Nephron progenitor cell (in vitro differentiated cells): ENCODE measurements around the gene GYS1.

Experiments used
- DNase-seq: peaks from one replicate; pipeline ENCODE4 v3.0.0; 2021
- H3K27ac Mint-ChIP-seq: 2 replicates; pipeline ENCODE4 v1.8.0; 2021; ENCODE audit warnings: mild to moderate bottlenecking, moderate library complexity, mixed read lengths
- H3K27me3 Mint-ChIP-seq: 2 replicates; pipeline ENCODE4 v1.8.0; 2021; ENCODE audit warnings: mild to moderate bottlenecking, low read depth, mixed read lengths; ENCODE audit not compliant: poor library complexity
- H3K36me3 Mint-ChIP-seq: 2 replicates; pipeline ENCODE4 v1.8.0; 2021; ENCODE audit warnings: low read depth, mixed read lengths
- H3K4me1 Mint-ChIP-seq: 2 replicates; pipeline ENCODE4 v1.8.0; 2021; ENCODE audit warnings: mixed read lengths
- H3K4me3 Mint-ChIP-seq: 2 replicates; pipeline ENCODE4 v1.8.0; 2021; ENCODE audit warnings: mild to moderate bottlenecking, moderate library complexity, mixed read lengths
- H3K9me3 Mint-ChIP-seq: 2 replicates; pipeline ENCODE4 v1.8.0; 2021; ENCODE audit warnings: mild to moderate bottlenecking, moderate library complexity, mixed read lengths
- CTCF ChIP-seq: fragments of 200-600 bp; sonication (generic); IDR thresholded peaks from 2 replicates; pipeline ENCODE4 v1.5.0; 2021; ENCODE audit warnings: antibody characterized with exemption

The GYS1 gene

GRCh38 chr19:48999481-49000325 lies 6.6 kb upstream of the GYS1 start:
- H3K4me1 Mint-ChIP-seq = peaks cover 8% of the 10 kb centered on the region
- no peak overlapping the region for H3K4me3 Mint-ChIP-seq
- no peaks in the 10 kb centered on the region for H3K9me3 Mint-ChIP-seq
- H3K27ac Mint-ChIP-seq = peak overlapping the region; percentile 74
- peak; percentile 80 for DNase-seq
- peaks cover 31% of the 10 kb centered on the region for H3K36me3 Mint-ChIP-seq
- TF ChIP-seq CTCF = peak; percentile 74
- no peaks in the 10 kb centered on the region for H3K27me3 Mint-ChIP-seq

GRCh38 chr19:48997972-48998371 lies 4.9 kb upstream of the GYS1 start:
- TF ChIP-seq CTCF = peak; percentile 54
- Mint-ChIP-seq H3K27ac (no peak overlapping the region), H3K4me3 (no peak overlapping the region), H3K9me3 (no peaks in the 10 kb centered on the region), H3K36me3 (peaks cover 14% of the 10 kb centered on the region), H3K27me3 (no peaks in the 10 kb centered on the region), H3K4me1 (peaks cover 21% of the 10 kb centered on the region)
- DNase-seq = peak; percentile 75

GRCh38 chr19:48994035-48994386 lies 902 bp upstream of the GYS1 start:
- no peaks in the 10 kb centered on the region for H3K9me3 Mint-ChIP-seq
- peak overlapping the region; percentile 98 for H3K4me3 Mint-ChIP-seq
- H3K36me3 Mint-ChIP-seq = peaks cover 18% of the 10 kb centered on the region
- no peak for TF ChIP-seq CTCF
- H3K27ac Mint-ChIP-seq = peak overlapping the region; percentile 96
- no peak for DNase-seq
- H3K27me3 Mint-ChIP-seq = no peaks in the 10 kb centered on the region
- H3K4me1 Mint-ChIP-seq = peaks cover 43% of the 10 kb centered on the region

GRCh38 chr19:48992581-48993174 lies 431 bp downstream of the GYS1 start:
- no peaks in the 10 kb centered on the region for H3K9me3 Mint-ChIP-seq
- H3K4me1 Mint-ChIP-seq = peaks cover 43% of the 10 kb centered on the region
- no peak for DNase-seq

GRCh38 chr19:48991873-48992580 lies 1.1 kb downstream of the GYS1 start:
- H3K36me3 Mint-ChIP-seq = peaks cover 34% of the 10 kb centered on the region
- H3K4me3 Mint-ChIP-seq = peak overlapping the region; percentile 98
- no peak for DNase-seq
- peaks cover 43% of the 10 kb centered on the region for H3K4me1 Mint-ChIP-seq
- TF ChIP-seq CTCF = no peak
- H3K27me3 Mint-ChIP-seq = no peaks in the 10 kb centered on the region
- H3K9me3 Mint-ChIP-seq = no peaks in the 10 kb centered on the region
- peak overlapping the region; percentile 99 for H3K27ac Mint-ChIP-seq

More at GRCh38 chr19:48992581-48993174, 431 bp downstream of the GYS1 start:
- no peak for TF ChIP-seq CTCF
- H3K27me3 Mint-ChIP-seq = no peaks in the 10 kb centered on the region
- H3K27ac Mint-ChIP-seq = peak overlapping the region; percentile 99
- H3K4me3 Mint-ChIP-seq = peak overlapping the region; percentile 98
- H3K36me3 Mint-ChIP-seq = peaks cover 30% of the 10 kb centered on the region
